Sigmoid colon (tissue), 7 donors: ENCODE measurements around the gene ZNF511. TPM values are rescaled to one million over a fixed set of nuclear protein-coding genes. Genes with fewer than 3 reads are reported as not detected.

Source experiments
- DNase-seq: peaks from one replicate; pipeline ENCODE4 v3.0.0-alpha.2; 2019
- H3K27ac ChIP-seq, 4 donors: fragments of 200-600 bp; sonication (generic); one replicate each; pipeline ENCODE4 v1.5.1; 2016 to 2019; ENCODE audit warnings: mild to moderate bottlenecking in 1 of 4
- H3K27me3 ChIP-seq, 3 donors: fragments of 200-600 bp; sonication (generic); one replicate each; pipeline ENCODE4 v1.5.1; 2019; ENCODE audit warnings: mild to moderate bottlenecking in 1 of 3
- H3K36me3 ChIP-seq, 4 donors: fragments of 200-600 bp; sonication (generic); one replicate each; pipeline ENCODE4 v1.5.1; 2016 to 2019
- H3K4me1 ChIP-seq, 4 donors: fragments of 200-600 bp; sonication (generic); one replicate each; pipeline ENCODE4 v1.5.1; 2017 to 2019
- H3K4me3 ChIP-seq, 4 donors: fragments of 200-600 bp; sonication (generic); one replicate each; pipeline ENCODE4 v1.5.1; 2017 to 2019; ENCODE audit warnings: mild to moderate bottlenecking in 2 of 4, moderate library complexity in 1 of 4
- H3K9me3 ChIP-seq, 4 donors: fragments of 200-600 bp in 3 of 4; sonication (generic) in 3 of 4; one replicate each; pipeline versions ENCODE4 v1.5.1 to v1.6.1; 2013 to 2019
- CTCF ChIP-seq, 4 experiments: fragments of 450-650 bp in 3 of 4; fragments of 200-600 bp in 1 of 4; IDR thresholded peaks; one replicate each; pipeline ENCODE4 v1.5.1; 2016 to 2019; ENCODE audit warnings: antibody characterized with exemption in 4 of 4, mild to moderate bottlenecking in 3 of 4, moderate library complexity in 2 of 4
- EP300 ChIP-seq, 4 donors: sonication (generic); formaldehyde crosslinking; IDR thresholded peaks; one replicate each; pipeline ENCODE4 v1.6.1; 2017; ENCODE audit warnings: antibody characterized with exemption in 4 of 4
- POLR2A ChIP-seq, 2 donors: fragments of 450-650 bp; IDR thresholded peaks; one replicate each; pipeline ENCODE4 v1.6.1; 2016; ENCODE audit warnings: antibody characterized with exemption in 2 of 2, mild to moderate bottlenecking in 2 of 2, moderate library complexity in 2 of 2
- POLR2AphosphoS5 ChIP-seq, 4 donors: sonication (generic); formaldehyde crosslinking; IDR thresholded peaks; one replicate each; pipeline ENCODE4 v1.6.1; 2017; ENCODE audit warnings: antibody characterized with exemption in 4 of 4
- WGBS, 2 donors: extraction: QIAGEN DNeasy Blood & Tissue Kit; methylation state at CpG; one replicate each; pipeline ENCODE4 v1.1.7; 2013; 5-methylcytosine and 5-hydroxymethylcytosine counted together
- intact Hi-C: fragments of 100-400 bp; cut with DNase I; formaldehyde crosslinking; loops from one replicate; pipeline ENCODE4 v1.15.1; 2023
- polyA plus RNA-seq, 3 donors: library from polyadenylated mRNA; stranded (reverse); fragments of 200-250 nt; gene quantifications; one replicate each; pipeline ENCODE4 v1.2.3, GENCODE V29; 2013
- total RNA-seq, 4 donors: library from RNA; depleted of rRNA; stranded (reverse); fragments of >200 nt; gene quantifications; one replicate each; pipeline ENCODE4 v1.1.0, GENCODE V29; 2016
- donor health status: healthy with polysubstance abuse.
- donor health status: Bipolar disorder and iron deficiency.
- donor health status: healthy.

ZNF511 gene
- total RNA-seq (10 to 100 TPM; 42.8 to 53.6 (median 45.1) TPM), polyA plus RNA-seq (10 to 100 TPM; 34.7 to 55.6 (median 49.9) TPM)

GRCh38 chr10:133308421-133309099 lies at the start of gene ZNF511, which contains the start of gene TUBGCP2:
Gene ZNF511, plus strand, starts transcription at chr10:133308914. Its CDS starts 30 bp downstream, at chr10:133308944.
Gene TUBGCP2, minus strand, starts transcription at chr10:133308872. Its CDS starts 5,931 bp downstream, at chr10:133302941.
- Histone ChIP-seq H3K27me3 (no peaks in the 10 kb centered on the region), H3K4me3 (peak within 1 kb of the TSS; percentile 60 to 99 (median 96)), H3K4me1 (peaks cover 0 to 50% (median 41%) of the 10 kb centered on the region in 4 donors), H3K9me3 (no peaks in the 10 kb centered on the region), H3K36me3 (peaks cover 0 to 37% (median 13%) of the 10 kb centered on the region in 4 donors), H3K27ac (peak within 1 kb of the TSS; percentile 86 to 97 (median 94))
- TF ChIP-seq POLR2A (IDR thresholded peaks at IDR 0.05), result peak in 1 of 2 donors; percentile 41
- peak in 1 of 4 experiments; percentile 6 for TF ChIP-seq CTCF (IDR thresholded peaks at IDR 0.05)
- peak; percentile 83 to 95 (median 88) for TF ChIP-seq POLR2AphosphoS5 (IDR thresholded peaks at IDR 0.05)
- TF ChIP-seq EP300 (IDR thresholded peaks at IDR 0.05), result no peak
- DNase-seq, result peak; percentile 94
- WGBS, 2 donors, result 0 to 1% methylated on average over 89 of the region's 89 CpGs
- intact Hi-C loops, result loop anchor here (1.0 to 10.0 kb wide), 2 partner anchors 47 to 974 kb away; partner anchors contain the start of gene LRRC27

- intact Hi-C loops, result no loop called here
- 76 to 82% methylated on average over 12 of the region's 12 CpGs for WGBS, 2 donors
- no peak for TF ChIP-seq POLR2A (IDR thresholded peaks at IDR 0.05)
- TF ChIP-seq EP300 (IDR thresholded peaks at IDR 0.05), result no peak
- no peak for TF ChIP-seq CTCF (IDR thresholded peaks at IDR 0.05)
- TF ChIP-seq POLR2AphosphoS5 (IDR thresholded peaks at IDR 0.05), result no peak
- Histone ChIP-seq H3K27ac (peak overlapping the region in 3 of 4 donors; percentile 52 to 70 (median 62)), H3K36me3 (no peaks in the 10 kb centered on the region), H3K4me3 (no peak overlapping the region), H3K27me3 (peaks cover 0 to 9% (median 0%) of the 10 kb centered on the region in 3 donors), H3K4me1 (peaks cover 0 to 38% (median 27%) of the 10 kb centered on the region in 4 donors), H3K9me3 (no peaks in the 10 kb centered on the region)
- DNase-seq, result no peak
Observed at GRCh38 chr10:133259602-133259989, 49.1 kb upstream of the ZNF511 start.

GRCh38 chr10:133260895-133261725 lies 47.6 kb upstream of the ZNF511 start:
- DNase-seq, result peak; percentile 82
- peak overlapping the region; percentile 87 to 95 (median 90) for H3K27ac ChIP-seq
- H3K9me3 ChIP-seq, result no peaks in the 10 kb centered on the region
- H3K36me3 ChIP-seq, result no peaks in the 10 kb centered on the region
- intact Hi-C loops, result loop anchor here (1.0 to 5.0 kb wide), 2 partner anchors 47 to 116 kb away; partner anchors contain the start of genes PAOX, TUBGCP2 and ZNF511
- peaks cover 0 to 38% (median 27%) of the 10 kb centered on the region in 4 donors for H3K4me1 ChIP-seq
- peaks cover 0 to 9% (median 0%) of the 10 kb centered on the region in 3 donors for H3K27me3 ChIP-seq
- TF ChIP-seq POLR2AphosphoS5 (IDR thresholded peaks at IDR 0.05) (no peak), EP300 (IDR thresholded peaks at IDR 0.05) (no peak), POLR2A (IDR thresholded peaks at IDR 0.05) (no peak), CTCF (IDR thresholded peaks at IDR 0.05) (no peak)
- H3K4me3 ChIP-seq, result peak overlapping the region; percentile 73 to 99 (median 88)
- 16 to 22% methylated on average over 50 of the region's 50 CpGs for WGBS, 2 donors

DNA sequence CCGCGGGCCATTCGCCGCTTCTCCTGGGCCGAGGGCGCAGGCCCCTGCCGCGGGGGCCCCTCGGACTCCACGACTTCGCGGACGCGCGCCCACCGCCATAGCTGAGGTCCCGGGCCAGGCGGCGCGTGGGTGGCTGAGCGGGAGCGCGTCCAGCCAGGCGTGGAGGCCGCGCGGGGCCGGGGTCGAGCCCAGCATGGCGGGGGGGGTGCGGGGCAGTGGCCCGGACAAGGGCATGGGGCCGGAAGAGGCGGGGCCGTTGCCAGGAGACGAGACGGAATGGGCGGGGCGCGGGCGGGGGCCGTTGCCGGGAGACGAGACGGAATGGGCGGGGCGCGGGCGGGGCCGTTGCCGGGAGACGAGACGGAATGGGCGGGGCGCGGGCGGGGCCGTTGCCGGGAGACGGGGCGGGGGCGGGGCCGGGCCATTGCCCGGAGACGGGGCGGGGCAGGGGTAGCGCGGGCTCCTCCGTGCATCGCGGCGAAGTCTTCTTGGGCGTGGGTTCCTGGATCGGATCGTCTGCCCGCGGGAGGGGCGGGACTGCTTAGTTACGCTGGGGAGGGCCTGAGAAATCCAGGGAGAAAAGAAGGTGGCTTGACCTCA lies 46.9 kb upstream of the ZNF511 start:
- TF ChIP-seq CTCF (IDR thresholded peaks at IDR 0.05), result no peak
- peak in 1 of 4 donors; percentile 68 for TF ChIP-seq POLR2AphosphoS5 (IDR thresholded peaks at IDR 0.05)
- H3K36me3 ChIP-seq, result no peaks in the 10 kb centered on the region
- peak; percentile 93 for DNase-seq
- intact Hi-C loops, result loop anchor here (1.0 to 5.0 kb wide), 2 partner anchors 46 to 115 kb away; partner anchors contain the start of genes PAOX, TUBGCP2 and ZNF511
- WGBS, 2 donors, result 1% methylated on average over 79 of the region's 79 CpGs
- no peaks in the 10 kb centered on the region for H3K9me3 ChIP-seq
- peaks cover 0 to 38% (median 27%) of the 10 kb centered on the region in 4 donors for H3K4me1 ChIP-seq
- H3K4me3 ChIP-seq, result peak overlapping the region; percentile 73 to 99 (median 88)
- peaks cover 0 to 9% (median 0%) of the 10 kb centered on the region in 3 donors for H3K27me3 ChIP-seq
- H3K27ac ChIP-seq, result peak overlapping the region; percentile 87 to 95 (median 90)
